ENCODE measurements around the gene TRERF1.
"Not testable (repeated sequence)": the region's sequence is repeated elsewhere in the genome, so short reads cannot be mapped to it uniquely, and the experiment has no call there.

The TRERF1 gene

GRCh38 chr6:42332916-42333315 lies 118.8 kb downstream of the TRERF1 start:
- FAIRE-seq, result no peak

DNA sequence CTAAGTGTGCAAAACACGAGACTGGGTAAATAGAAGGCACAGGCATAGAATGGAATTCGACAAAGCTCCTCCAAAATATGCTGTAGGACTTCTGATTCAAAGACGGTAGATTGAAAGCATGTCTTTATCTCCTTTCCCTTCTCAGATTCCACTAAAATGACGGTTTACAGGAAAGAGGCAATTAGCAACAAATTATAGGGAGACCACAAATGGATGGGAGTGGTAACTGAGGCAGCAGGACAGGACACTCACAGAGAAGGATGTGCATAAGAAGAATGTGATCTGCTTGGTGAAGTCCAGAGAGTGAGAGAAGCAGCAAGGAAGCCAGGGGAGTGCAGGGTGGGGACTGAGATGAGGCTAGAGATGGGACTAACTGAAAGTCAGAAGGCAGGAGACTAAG lies 120.7 kb downstream of the TRERF1 start:
- no peak for FAIRE-seq

- FAIRE-seq, result no peak
These were observed 125.5 kb downstream of the TRERF1 start for GRCh38 chr6:42326248-42326647.

- FAIRE-seq, result not testable (repeated sequence)
These were observed 126.9 kb downstream of the TRERF1 start for GRCh38 chr6:42324656-42325324.

DNA sequence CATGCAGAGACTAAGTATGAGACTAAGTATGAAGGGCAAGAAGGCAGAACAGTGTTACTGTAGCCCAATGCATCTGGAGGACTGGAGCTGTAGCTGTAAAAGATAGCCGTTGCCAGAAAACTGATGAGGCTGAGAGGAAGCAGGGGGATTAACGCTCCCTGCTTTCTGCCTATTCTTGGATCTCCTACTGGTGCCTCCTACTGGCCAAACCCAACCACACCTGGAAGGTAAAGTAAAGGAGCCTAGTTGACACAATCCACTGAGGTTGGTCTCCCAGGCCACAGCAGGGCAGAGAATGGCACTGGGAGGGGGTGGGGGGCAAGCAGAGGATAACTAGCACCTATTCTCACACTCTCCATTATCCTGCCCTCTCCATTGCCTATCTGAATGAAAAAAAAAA lies 129.1 kb downstream of the TRERF1 start:
- FAIRE-seq, result no peak

DNA sequence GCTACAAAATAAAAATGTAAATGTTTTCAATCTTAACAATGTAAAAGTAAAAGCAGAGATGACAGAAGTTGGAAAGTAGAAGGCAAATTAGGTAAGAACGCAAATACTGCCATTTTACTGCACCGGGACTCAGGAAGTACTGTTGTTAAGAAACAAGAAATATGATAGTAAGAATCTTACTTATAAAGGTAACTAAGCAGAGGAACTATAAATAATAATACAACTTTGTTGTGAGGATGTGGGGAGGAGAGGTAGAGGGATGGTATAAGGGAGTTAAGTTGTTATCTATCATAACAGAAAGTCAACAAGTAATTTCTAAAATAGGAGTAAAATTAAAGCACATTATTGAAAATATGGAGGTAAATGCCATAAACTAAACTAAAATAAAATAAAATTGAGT lies 129.8 kb downstream of the TRERF1 start:
- no peak for FAIRE-seq

GRCh38 chr6:42320762-42321161 lies 131.0 kb downstream of the TRERF1 start:
- FAIRE-seq, result no peak

GRCh38 chr6:42318480-42318879 lies 133.2 kb downstream of the TRERF1 start:
- no peak for FAIRE-seq

DNA sequence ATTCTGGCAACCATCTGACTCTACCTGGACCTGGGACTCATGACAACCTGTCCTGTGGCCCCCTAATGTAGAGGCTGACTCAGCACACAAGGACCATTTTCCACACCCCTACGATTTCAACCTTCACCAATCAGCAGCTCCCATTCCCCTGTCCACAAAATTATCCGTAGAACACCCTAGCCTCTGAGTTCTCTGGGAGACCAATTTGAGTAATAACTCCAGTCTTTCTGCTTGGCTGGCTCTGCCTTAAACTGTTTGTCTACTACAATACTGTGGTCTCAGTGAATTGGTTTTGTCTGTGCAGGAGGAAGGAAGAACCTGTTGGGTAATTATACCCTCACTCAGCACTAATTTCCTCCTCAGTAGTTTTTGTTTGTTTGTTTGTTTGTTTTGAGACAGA lies 134.7 kb downstream of the TRERF1 start:
- FAIRE-seq, result no peak

- FAIRE-seq, result no peak
These were observed 135.4 kb downstream of the TRERF1 start for GRCh38 chr6:42315991-42316970.

- no peak for FAIRE-seq
These were observed 136.3 kb downstream of the TRERF1 start for GRCh38 chr6:42315259-42315990.

DNA sequence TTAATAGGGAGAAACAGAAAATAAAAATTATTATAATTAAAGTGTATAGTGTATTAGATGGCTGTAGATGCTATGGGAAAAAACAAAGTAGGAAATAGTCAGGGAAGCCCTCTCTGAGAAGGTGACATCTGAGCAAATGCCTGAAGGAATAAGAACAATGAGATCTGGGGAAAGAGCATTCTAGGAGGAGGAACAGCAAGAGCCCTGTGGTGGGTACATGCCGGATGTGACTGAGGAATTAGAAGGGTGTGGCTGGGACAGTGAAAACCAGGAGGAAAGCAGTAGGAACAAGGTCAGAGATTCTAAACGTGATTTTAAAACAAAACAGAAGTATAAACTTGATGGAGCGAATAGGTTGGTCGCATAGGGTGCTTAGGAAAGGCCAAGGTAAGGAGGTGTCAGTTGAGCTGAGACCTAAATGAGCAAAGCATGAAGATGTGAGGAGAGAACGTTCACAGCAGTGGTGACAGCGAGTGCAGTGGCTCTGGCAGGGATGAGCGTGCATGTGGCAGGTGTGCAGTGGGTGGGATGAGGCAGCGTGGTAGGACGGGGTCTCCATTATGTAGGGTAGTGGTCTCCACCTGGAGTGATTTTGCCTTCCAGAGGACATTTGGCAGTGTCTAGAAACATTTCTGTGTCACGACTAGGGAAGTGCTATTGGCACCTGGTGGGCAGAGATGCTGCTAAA lies 137.0 kb downstream of the TRERF1 start:
- no peak for FAIRE-seq

DNA sequence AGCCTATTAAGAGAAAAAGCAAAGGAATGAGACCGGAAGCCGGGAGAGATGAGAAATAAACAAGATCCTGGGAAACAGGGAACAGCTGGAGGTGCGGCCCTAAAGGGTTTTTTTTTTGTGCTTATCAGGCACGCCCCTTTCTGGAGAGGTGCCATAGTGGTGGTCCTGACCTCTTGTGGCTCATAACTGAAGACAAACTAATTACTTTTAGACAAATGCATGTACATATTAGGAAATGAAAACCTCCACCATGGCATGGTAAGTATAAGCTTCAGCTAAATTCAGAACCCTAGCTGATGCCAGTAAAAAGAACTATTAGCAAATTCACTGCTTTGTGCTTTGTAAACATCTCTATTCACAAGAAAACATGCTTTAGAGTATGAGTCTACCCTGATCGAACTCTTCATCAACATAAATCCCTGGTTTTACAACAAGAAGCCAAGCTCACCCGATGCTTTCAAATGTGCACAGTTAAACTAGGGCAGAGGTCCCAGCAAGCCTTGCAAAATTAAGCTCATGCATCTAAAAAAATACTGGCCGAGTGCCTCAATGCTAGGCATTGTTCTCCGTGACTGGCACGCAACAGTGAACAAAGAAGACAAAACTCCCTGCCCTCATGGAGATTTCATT lies 137.7 kb downstream of the TRERF1 start:
- FAIRE-seq, result no peak

DNA sequence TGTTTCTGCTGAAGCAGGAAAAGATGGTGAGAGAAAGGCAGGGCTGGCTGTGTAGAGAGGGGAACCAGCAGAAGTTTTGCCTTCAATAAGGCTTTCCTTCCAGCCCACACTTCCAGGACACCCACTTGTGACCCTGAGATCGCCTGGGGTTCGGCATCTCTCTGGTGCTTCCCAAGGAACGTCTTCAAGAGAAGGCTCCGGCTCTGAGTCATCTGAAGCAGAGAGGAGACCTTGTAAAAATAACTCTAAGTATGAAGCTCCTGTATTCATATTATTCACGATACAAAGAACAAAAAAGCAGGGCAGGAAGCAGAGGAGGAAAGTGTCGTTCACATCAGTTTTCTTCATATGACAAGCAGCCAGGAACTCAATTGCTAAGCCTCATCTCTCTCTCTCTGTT lies 138.7 kb downstream of the TRERF1 start:
- no peak for FAIRE-seq

DNA sequence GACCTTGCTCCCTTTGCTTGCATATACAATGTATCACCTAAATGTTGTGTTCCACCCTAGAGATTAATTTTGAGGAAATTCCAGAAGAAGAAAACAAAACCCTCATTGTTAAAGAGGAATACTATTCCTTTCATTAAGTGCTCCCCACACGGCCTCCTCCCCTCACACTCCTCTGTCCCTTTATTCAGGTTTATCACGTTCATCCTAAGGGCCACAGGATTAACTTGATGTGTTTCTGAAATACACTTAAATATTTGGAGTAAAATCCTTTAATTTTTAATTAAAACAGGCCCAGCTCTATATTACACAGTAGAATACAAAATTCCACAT lies 144.6 kb downstream of the TRERF1 start:
- FAIRE-seq, result no peak

GRCh38 chr6:42306439-42307140 lies 145.1 kb downstream of the TRERF1 start:
- no peak for FAIRE-seq

DNA sequence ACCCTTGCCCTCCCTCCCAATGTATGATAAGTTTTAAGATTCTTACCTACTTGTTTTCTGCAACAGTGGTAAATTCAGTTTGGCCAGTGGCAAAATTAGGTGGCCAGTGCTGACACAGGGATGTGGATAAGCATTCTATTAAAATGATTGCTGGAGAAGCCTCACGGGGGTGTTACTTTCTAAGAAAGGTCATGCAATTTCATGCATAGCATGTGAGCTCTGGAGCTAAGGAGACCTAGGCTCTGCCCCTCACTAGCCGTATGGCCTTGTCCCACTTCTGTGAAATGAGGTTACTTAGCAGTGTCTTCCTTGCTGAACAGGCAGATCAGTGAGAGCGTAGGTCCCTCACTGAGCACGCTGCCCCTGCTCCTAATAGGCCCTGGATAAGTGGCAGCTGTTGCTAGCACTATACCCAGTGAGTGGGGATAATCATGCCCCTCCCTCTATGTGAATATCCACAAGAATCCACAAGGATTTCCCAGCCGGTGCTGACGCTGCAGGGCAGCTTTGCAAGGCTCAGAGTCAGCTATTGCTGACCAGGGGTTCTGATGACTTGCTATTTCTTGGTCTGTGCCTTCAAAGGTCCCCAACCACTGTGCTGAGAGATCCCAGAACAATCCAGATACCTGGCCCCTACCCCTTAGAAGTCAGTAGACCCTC lies 147.5 kb downstream of the TRERF1 start:
- no peak for FAIRE-seq

- FAIRE-seq, result no peak
These were observed 149.3 kb downstream of the TRERF1 start for GRCh38 chr6:42302411-42302810.

- FAIRE-seq, result no peak
These were observed 149.7 kb downstream of the TRERF1 start for GRCh38 chr6:42301986-42302385.

DNA sequence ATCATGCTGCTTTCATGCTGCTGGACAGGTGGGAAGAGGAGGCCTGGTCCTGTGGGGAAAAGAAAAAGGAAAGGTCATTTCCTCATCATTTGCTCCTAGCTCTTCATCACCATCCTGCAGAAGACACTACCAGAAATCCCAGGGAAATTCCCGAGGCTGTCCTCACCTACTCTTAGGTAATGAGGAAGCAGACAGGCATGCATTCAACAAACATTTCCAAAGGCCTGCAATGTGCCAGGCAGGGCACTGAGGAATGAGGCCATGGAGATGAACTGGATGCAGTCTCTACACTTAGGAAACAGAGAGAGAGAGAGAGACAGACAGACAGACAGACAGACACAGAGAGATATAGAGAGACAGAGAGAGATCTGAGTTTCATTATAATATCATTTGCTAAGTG lies 151.0 kb downstream of the TRERF1 start:
- no peak for FAIRE-seq

DNA sequence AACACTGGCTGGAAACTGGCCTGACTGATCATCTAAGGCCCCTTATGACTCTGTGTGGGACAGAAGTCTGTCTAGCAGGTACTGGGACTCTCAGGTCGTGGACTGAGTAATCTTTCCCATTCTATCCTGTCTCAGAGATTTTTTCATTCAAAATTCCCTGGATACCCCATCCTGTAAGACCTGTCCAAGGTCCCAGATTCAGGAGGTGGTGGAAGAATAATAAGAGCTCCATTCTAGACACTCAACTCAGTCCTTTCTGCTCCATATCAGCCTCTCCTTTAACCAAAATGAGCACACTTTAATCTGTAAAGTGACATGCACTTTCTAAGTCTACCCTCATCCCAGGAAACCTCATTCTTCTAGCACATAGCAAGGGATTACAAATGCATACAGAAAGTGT lies 151.5 kb downstream of the TRERF1 start:
- FAIRE-seq, result no peak
